GM12891 (cell line): ENCODE measurements around the gene ACP2.
"Not testable (repeated sequence)": the region's sequence is repeated elsewhere in the genome, so short reads cannot be mapped to it uniquely, and the experiment has no call there.

Source experiments
- DNase-seq: peaks from one replicate; pipeline ENCODE4 v3.0.0; 2011; ENCODE audit warnings: low spot score; ENCODE audit not compliant: insufficient read length
- FAIRE-seq: peaks from 2 replicates; lab custom pipeline; 2011; peaks lifted over from hg19 to GRCh38; lab: Jason Lieb, UNC
- PAX5 ChIP-seq: IDR thresholded peaks from 2 replicates; pipeline ENCODE4 v1.6.1; 2011; ENCODE audit warnings: low read length, moderate library complexity, mild to moderate bottlenecking; ENCODE audit not compliant: insufficient read depth, severe bottlenecking
- POLR2A ChIP-seq: IDR thresholded peaks from 2 replicates; pipeline ENCODE4 v1.6.1; 2011; ENCODE audit warnings: low read depth, low read length, control low read depth
- POLR2AphosphoS5 ChIP-seq: IDR thresholded peaks from 2 replicates; pipeline ENCODE4 v1.6.1; 2011; ENCODE audit warnings: low read depth, low read length, control low read depth
- POU2F2 ChIP-seq: IDR thresholded peaks from 2 replicates; pipeline ENCODE4 v1.6.1; 2011; ENCODE audit warnings: low read depth, mild to moderate bottlenecking, control low read depth, low read length, moderate library complexity
- SPI1 ChIP-seq: IDR thresholded peaks from 2 replicates; pipeline ENCODE4 v1.6.1; 2011; ENCODE audit warnings: low read depth, low read length, control low read depth
- TAF1 ChIP-seq: IDR thresholded peaks from 2 replicates; pipeline ENCODE4 v1.6.1; 2011; ENCODE audit warnings: low read depth, low read length, control low read depth

ACP2 gene

GRCh38 chr11:47212938-47213337, 35.7 kb downstream of the ACP2 start:
- DNase-seq, result no peak
- TF ChIP-seq TAF1 (no peak), SPI1 (no peak), POLR2AphosphoS5 (no peak), POU2F2 (no peak), POLR2A (no peak), PAX5 (no peak)
- FAIRE-seq, result no peak

GRCh38 chr11:47208628-47209027, 40.0 kb downstream of the ACP2 start:
- no peak for FAIRE-seq
- no peak for DNase-seq
- TF ChIP-seq TAF1, result no peak
- no peak for TF ChIP-seq POLR2AphosphoS5
- no peak for TF ChIP-seq SPI1
- no peak for TF ChIP-seq POLR2A
- no peak for TF ChIP-seq PAX5
- no peak for TF ChIP-seq POU2F2

DNA sequence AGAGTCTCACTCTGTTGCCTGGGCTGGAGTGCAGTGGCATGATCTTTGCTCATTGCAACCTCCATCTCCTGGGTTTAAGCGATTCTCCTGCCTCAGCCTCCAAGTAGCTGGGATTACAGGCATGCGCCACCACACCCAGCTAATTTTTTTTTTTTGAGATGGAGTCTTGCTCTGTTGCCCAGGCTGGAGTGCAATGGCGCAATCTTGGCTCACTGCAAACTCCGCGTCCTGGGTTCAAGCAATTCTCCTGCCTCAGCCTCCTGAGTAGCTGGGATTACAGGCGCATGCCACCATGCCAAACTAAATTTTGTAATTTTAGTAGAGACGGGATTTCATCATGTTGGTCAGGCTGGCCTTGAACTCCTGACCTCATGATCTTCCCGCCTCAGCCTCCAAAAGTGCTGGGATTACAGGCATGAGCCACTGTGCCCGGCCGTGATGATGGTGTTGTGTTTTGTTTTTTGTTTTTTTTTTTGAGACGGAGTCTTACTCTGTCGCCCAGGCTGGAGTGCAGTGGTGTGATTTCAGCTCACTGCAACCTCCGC, 40.5 kb downstream of the ACP2 start:
- not testable (repeated sequence) for DNase-seq, FAIRE-seq

DNA sequence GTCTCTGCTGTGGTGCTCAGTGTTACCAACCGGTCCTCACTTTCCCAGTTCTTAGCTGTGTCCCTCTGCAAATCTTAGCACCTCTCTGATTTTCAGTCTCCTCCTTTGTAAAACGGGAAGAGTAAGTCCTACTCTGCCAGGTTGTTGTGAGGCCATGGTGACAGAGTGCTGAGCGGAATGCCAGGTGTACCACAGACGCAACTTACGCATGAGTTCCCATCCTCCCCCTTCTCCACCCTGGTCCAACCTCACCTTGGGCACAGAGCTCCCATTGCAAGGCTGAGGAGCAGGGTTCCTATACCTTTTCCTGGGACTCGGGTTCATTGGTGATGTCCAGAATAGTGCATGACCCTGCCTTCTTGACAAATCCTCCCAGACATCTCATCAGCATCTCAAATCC, 41.2 kb downstream of the ACP2 start:
- TF ChIP-seq PAX5, result no peak
- no peak for TF ChIP-seq POLR2A
- no peak for TF ChIP-seq TAF1
- no peak for TF ChIP-seq POU2F2
- no peak for TF ChIP-seq POLR2AphosphoS5
- TF ChIP-seq SPI1, result no peak
- no peak for FAIRE-seq

DNA sequence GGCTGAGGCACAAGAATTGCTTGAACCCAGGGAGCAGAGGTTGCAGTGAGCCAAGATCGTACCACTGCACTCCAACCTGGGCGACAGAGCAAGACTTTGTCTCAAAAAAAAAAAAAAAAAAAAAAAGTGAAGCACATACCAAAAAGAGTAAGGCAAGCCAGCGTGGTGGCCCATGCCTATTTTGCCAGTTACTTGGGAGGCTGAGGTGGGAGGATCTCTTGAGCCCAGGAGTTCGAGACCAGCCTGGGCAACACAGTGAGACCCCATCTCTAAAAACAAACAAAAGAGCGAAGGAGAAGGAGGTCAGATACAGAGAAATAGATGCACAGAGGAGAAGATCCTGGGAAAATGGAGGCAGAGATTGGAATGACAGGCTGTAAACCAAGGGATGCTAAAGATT, 42.0 kb downstream of the ACP2 start:
- FAIRE-seq, DNase-seq: not testable (repeated sequence)

More for the DNA sequence above, 41.2 kb downstream of the ACP2 start:
- no peak for DNase-seq

GRCh38 chr11:47204637-47204989, 44.0 kb downstream of the ACP2 start:
- TF ChIP-seq POLR2A, result no peak
- TF ChIP-seq TAF1, result no peak
- TF ChIP-seq POU2F2, result no peak
- no peak for TF ChIP-seq POLR2AphosphoS5
- TF ChIP-seq SPI1, result no peak
- TF ChIP-seq PAX5, result no peak
- DNase-seq, result no peak
- no peak for FAIRE-seq

DNA sequence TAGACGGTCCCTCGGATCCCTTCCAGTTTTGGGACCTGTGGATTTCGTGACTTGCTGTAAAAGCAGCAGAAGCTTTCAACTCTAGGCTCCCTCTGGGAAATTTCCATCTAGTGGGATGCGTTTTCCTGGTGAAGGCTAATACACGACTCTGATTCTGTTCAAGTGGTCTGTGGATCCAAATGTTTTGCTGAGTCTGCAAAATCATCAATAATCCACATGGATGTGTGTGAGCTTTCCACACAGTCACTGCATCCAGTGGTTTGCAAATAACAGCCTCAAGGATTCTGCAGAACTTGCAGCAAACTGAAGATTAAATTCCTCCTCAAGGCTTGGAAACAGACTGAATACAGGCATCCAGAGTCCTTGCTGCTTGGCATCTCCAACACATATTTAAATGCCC, 46.0 kb downstream of the ACP2 start:
- no peak for TF ChIP-seq TAF1
- TF ChIP-seq SPI1, result no peak
- TF ChIP-seq POLR2AphosphoS5, result no peak
- no peak for TF ChIP-seq POU2F2
- TF ChIP-seq POLR2A, result no peak
- TF ChIP-seq PAX5, result no peak
- no peak for FAIRE-seq
- DNase-seq, result no peak

- DNase-seq, result no peak
- FAIRE-seq, result no peak
- TF ChIP-seq POU2F2 (no peak), POLR2A (no peak), POLR2AphosphoS5 (no peak), TAF1 (no peak), SPI1 (no peak), PAX5 (no peak)
Measured at GRCh38 chr11:47201015-47201414, 47.6 kb downstream of the ACP2 start.

GRCh38 chr11:47198161-47198560, 50.5 kb downstream of the ACP2 start:
- not testable (repeated sequence) for DNase-seq, FAIRE-seq

- DNase-seq, result no peak
Measured at GRCh38 chr11:47192111-47192510, 56.5 kb downstream of the ACP2 start.

DNA sequence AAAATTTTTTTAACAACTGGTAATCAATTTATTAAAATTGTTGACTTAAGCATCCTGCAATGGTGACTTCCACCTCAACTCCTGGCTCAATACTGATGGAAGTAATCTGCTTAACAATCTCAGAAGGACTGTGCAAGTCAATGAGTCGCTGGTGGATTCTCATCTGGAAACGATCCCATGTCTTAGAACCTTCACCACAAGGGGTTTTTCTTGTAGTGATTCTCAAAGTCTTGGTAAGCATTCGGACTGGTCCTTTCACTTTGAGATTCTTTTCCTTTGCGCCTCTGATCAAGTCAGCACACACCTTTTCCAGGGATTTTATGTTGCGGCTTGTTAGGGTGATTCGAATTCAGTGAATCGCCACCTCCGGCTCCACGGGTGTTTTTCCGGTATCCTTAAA, 57.5 kb downstream of the ACP2 start:
- not testable (repeated sequence) for FAIRE-seq

More at GRCh38 chr11:47192111-47192510, 56.5 kb downstream of the ACP2 start:
- no peak for TF ChIP-seq POU2F2
- TF ChIP-seq POLR2A, result no peak
- no peak for TF ChIP-seq SPI1
- TF ChIP-seq POLR2AphosphoS5, result no peak
- no peak for TF ChIP-seq TAF1
- no peak for TF ChIP-seq PAX5
- FAIRE-seq, result no peak

More for the DNA sequence above, 57.5 kb downstream of the ACP2 start:
- DNase-seq, result not testable (repeated sequence)
